Stimulated activated CD8-positive, alpha-beta memory T cell treated with anti-CD3 and anti-CD28 coated beads, Interleukin-2, amount 100 ng/mL, for 48 hours (primary cell): Measurements from ENCODE around the gene ATP8B4.

ENCODE experiments used
- DNase-seq, 2 donors: peaks; one replicate each; pipeline ENCODE4 v3.0.0-alpha.2; 2020; ENCODE audit warnings: low read depth in 2 of 2

Gene ATP8B4

GRCh38 chr15:49809894-49810609 lies 309.0 kb downstream of the ATP8B4 start:
- DNase-seq: no peak

DNA sequence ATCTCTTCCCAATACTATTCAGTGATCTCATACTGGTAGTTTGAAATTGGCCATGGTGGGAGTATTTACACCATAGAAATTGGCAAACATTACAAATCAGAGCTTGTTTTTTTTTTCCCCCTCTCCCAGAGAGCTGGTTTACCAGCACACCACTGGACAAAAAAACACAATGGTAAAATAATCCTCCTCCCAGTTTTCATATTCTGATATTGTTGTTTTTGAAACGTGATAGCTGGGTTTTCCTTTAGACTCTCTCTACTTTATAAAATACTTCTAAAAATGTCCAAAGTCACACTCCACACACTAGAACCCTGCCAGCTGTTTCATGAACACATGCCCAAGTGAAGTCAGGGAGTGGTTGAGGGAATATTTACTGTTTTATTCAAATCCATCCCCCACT lies 310.7 kb downstream of the ATP8B4 start:
- no peak for DNase-seq
